D721Med (cell line): ENCODE measurements around the gene CD6.

Experiments used
- DNase-seq: peaks from one replicate; pipeline ENCODE4 v3.0.0; 2011; ENCODE audit warnings: low spot score; ENCODE audit not compliant: insufficient read length
- FAIRE-seq: peaks from 2 replicates; lab custom pipeline; 2011; peaks lifted over from hg19 to GRCh38; lab: Jason Lieb, UNC
- TF ChIP-seq, protein P1 (sequence below): IDR thresholded peaks from 2 replicates; pipeline ENCODE4 v1.5.1; 2012; ENCODE audit warnings: mild to moderate bottlenecking, control low read depth; ENCODE audit not compliant: insufficient read depth; ENCODE audit errors: missing control alignments

The CD6 gene

DNA sequence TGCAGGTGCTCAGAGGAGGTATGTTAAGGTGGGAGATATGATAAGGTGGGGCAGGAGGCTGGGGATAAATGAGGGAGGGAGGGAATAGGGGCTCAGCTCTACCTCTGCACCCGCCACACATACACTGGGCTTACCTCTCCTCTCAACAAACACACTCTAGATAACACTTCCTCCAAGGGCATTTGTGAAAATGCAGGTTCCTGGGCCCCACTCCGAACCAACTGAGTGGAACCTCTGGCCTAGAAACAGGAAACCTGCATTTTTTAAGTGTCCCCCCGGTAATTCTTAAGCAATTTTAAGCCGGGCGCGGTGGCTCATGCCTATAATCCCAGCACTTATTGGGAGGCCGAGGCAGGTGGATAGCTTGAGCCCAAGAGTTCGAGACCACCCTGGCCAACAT, 84.3 kb downstream of the CD6 start:
- TF ChIP-seq, protein P1, sequence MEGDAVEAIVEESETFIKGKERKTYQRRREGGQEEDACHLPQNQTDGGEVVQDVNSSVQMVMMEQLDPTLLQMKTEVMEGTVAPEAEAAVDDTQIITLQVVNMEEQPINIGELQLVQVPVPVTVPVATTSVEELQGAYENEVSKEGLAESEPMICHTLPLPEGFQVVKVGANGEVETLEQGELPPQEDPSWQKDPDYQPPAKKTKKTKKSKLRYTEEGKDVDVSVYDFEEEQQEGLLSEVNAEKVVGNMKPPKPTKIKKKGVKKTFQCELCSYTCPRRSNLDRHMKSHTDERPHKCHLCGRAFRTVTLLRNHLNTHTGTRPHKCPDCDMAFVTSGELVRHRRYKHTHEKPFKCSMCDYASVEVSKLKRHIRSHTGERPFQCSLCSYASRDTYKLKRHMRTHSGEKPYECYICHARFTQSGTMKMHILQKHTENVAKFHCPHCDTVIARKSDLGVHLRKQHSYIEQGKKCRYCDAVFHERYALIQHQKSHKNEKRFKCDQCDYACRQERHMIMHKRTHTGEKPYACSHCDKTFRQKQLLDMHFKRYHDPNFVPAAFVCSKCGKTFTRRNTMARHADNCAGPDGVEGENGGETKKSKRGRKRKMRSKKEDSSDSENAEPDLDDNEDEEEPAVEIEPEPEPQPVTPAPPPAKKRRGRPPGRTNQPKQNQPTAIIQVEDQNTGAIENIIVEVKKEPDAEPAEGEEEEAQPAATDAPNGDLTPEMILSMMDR = no peak
- no peak for FAIRE-seq
- DNase-seq = no peak

DNA sequence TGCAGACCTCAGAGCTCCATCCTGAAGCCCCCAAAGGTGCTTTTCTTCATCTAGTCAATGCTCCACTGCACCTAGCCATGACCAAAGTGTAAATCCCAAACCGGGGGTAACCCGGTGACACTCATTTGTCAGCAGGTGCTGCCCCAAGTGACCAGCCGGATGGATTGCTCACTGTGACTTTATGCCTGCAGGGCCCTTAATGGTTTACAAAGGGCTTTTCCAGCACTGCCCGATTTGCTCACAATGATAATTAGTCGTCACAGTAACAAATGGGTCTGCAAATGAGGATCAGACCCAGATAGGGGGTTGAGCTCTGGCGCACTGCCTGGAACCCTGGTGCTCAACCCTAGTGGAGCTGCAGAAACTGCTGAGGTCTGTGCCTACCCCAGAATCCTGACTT, 85.1 kb downstream of the CD6 start:
- TF ChIP-seq, protein P1 = no peak
- FAIRE-seq = no peak

DNA sequence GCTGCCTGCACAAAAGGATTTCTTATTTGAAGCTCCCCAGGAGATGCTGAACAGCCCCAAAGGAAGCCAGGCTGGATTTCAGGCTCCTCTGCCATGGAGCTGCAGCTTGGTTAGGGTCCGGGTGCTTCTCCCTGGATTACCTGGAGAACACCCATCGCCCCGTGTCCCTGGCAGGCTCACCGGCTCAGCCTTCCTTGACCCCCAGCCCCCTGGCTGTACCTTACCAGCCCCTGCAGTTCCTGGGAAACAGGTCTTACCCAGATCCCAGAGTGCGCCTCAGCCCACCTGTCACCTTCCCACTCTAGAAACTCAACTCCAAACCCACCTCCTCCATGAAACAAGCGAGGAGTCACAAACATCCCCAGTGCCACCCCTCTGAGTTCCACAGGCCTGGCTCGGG, 85.5 kb downstream of the CD6 start:
- TF ChIP-seq, protein P1 = no peak
- DNase-seq (no peak), FAIRE-seq (no peak)

More for the DNA sequence above, 85.1 kb downstream of the CD6 start:
- no peak for DNase-seq

DNA sequence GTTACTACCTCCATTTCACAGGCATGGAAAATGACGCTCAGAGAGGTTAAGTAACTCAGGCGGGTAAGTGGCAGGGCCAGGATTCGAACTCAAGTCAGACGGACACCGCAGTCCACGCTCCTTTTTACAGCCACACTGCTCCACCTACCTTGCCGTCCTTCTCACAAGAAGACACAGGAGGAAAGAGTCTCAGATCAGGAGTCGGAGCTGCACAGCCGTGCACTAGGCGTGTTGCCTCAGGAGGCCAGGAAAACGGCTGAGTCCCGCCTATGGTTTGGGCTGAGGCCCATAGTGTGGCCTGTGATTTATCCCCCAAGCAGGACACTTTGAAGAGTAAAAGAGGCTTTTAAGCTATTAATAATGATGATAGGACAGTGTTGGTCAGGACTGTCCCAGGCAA, 86.1 kb downstream of the CD6 start:
- no peak for DNase-seq
- FAIRE-seq = no peak
- TF ChIP-seq, protein P1 = no peak

DNA sequence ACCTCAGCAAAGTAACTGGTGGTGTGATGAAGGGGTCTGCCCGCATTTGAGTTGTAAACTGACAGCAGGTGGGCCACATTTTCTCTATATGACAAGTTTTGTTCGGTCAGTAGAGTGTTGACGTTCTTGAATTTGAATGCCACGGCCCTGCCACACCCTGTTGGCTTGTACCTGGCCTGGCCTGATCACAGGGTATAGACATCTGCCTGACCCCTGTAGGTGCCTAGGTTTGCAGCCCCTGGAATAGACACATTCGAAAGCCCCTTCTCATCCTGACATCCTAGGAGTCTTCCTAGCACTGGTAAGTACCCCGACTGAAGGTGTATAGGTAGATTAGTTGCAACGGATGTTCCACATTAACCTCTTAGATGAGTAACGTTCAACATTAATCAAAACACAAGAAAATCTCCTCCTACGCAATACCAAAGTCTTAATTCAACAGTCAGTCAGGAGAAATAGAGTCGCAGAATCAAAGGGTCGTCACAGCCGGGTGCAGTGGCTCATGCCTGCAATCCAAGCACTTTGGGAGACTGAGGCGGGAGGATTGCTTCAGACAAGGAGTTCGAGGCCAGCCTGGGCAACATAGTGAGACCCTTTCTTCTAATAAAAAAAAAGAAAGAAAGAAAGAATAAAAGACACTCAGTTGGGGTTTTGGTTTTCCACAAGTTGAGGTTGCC, 87.2 kb downstream of the CD6 start:
- FAIRE-seq = no peak
- no peak for DNase-seq
- TF ChIP-seq, protein P1 = no peak

DNA sequence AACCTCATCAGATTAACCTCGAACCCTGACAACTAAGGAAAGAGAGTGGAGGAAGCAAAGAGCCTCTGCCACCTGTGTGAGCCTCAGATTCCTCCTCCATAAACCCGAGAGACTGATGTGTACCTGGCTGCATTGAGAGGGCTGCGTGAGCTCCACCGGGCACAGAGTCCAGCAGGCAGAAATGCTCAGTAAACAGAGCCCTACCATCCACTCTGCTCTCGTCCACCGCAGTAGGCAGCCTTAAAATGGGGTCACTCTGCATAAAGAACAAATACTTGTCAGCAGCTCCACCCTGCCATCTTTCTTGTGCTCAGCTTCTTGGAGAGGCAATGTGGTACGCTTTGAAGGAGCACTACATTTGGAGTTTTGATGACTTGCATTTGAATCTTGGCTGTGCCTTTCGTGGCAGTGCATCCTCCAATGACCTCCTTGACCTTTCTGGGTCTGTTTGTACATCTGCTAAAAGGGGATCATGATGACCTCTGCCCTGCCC, 87.8 kb downstream of the CD6 start:
- no peak for FAIRE-seq
- TF ChIP-seq, protein P1 = no peak
- DNase-seq = no peak

DNA sequence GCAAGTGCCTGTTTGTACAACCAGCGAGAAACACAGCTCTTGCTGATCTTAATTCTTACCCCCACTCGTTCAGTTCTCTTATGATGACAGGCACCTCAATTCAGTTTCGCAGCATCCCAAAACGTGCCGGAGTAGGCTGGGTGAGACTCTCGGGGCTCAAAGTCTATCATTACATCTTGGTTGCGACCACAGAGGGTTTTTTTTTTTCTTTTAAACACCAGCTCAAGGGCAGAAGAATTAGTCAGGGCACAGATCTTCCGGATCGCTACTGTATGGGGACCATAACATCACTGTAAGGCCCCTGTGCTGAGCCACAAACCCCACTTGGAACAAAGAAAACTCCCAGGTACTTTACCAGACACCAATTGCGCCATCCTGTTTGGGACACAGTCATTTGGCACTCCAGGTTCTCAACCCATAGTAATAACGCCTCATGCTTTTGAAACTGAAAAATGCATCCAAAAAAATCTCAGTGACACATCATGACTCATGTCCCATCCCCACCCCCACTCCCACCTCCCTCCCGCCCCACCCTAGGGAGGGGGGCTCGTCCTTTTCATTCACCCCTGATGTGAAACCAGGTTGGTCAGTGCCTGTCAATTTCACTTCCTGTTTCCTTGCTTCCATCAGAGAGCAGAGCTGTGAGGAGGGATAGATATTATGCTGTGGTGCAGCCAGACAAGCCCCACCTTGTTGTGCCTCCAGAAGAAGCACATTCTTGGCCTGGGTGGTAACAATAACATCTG, 89.8 kb downstream of the CD6 start:
- no peak for DNase-seq
- no peak for FAIRE-seq
- TF ChIP-seq, protein P1 = no peak
